ENCODE data around the gene CRYGA. TPM values are rescaled to one million over a fixed set of nuclear protein-coding genes. Genes with fewer than 3 reads are reported as not detected.

CRYGA gene
- total RNA-seq, 1 experiment from 2014 or later: not detected

DNA sequence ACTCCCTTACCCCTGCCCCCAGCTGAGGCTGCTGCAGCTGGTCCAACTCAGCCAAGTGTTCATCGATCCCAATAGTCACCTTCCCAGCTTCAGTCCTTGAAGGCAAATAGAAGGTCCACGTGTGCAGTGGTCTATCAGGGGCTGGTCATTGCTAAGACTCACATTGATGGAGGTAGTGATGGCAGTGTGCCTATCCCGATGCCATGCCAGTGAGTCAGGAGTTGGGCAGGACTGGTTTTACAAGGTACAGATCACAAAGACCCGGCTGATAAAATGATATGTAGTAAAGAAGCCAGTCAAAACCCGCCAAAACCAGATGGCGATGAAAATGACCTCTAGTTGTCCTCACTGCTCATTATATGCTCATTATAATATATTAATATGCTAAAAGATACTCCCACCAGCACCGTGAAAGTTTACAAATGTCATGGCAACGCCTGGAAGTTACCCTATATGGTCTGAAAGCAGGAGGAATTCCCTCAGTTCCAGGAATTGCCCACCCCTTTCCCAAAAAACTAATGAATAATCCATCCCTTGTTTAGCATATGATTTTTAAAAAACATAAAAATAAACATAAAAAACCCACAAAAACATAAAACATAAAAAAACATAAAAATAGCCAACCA lies 29.3 kb upstream of the CRYGA start:
- no peaks in the 10 kb centered on the region for H3F3A ChIP-seq (ENCODE audit: insufficient read depth, low read depth)
- H3K36me3 ChIP-seq (ENCODE audit: low read depth): no peaks in the 10 kb centered on the region
- no TSS peak for BruUV-seq (replicated peaks)
- CTCF ChIA-PET: no interaction called here
- DNase-seq: peak; percentile 45 to 75
- H3K9me3 ChIP-seq (ENCODE audit: insufficient read depth, low read depth): no peaks in the 10 kb centered on the region
- peak overlapping the region; percentile 49 for H3K4me2 ChIP-seq
- no peaks in the 10 kb centered on the region for H4K20me1 ChIP-seq (ENCODE audit: insufficient read depth)
- TF ChIP-seq EZH2 (IDR thresholded peaks at IDR 0.05; ENCODE audit: low read depth): no peak
- TF ChIP-seq, protein P1, sequence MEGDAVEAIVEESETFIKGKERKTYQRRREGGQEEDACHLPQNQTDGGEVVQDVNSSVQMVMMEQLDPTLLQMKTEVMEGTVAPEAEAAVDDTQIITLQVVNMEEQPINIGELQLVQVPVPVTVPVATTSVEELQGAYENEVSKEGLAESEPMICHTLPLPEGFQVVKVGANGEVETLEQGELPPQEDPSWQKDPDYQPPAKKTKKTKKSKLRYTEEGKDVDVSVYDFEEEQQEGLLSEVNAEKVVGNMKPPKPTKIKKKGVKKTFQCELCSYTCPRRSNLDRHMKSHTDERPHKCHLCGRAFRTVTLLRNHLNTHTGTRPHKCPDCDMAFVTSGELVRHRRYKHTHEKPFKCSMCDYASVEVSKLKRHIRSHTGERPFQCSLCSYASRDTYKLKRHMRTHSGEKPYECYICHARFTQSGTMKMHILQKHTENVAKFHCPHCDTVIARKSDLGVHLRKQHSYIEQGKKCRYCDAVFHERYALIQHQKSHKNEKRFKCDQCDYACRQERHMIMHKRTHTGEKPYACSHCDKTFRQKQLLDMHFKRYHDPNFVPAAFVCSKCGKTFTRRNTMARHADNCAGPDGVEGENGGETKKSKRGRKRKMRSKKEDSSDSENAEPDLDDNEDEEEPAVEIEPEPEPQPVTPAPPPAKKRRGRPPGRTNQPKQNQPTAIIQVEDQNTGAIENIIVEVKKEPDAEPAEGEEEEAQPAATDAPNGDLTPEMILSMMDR (conservative IDR thresholded peaks at IDR 0.05): no peak
- no peak overlapping the region for H3K4me3 ChIP-seq
- intact Hi-C loops (cut with micrococcal nuclease; ENCODE audit: unreplicated experiment): no loop called here
- no peaks in the 10 kb centered on the region for H3K9me2 ChIP-seq (ENCODE audit: insufficient read depth)
- POLR2A ChIA-PET (ENCODE audit: unreplicated experiment): interaction anchor here (0.6 kb wide), 1 partner anchor 59 kb away, joined by 12 read pairs; no protein-coding TSS in a partner anchor
- peak overlapping the region; percentile 44; the same call in 1 of the 2 replicates for H2AFZ ChIP-seq
- peaks cover 13% of the 10 kb centered on the region for H3K4me1 ChIP-seq (replicated peaks; ENCODE audit: insufficient read depth)
- no peaks in the 10 kb centered on the region for H3K79me2 ChIP-seq (ENCODE audit: low read depth)
- H3K27me3 ChIP-seq (ENCODE audit: insufficient read depth, low read depth): no peaks in the 10 kb centered on the region
- no peak overlapping the region for H3K27ac ChIP-seq

DNA sequence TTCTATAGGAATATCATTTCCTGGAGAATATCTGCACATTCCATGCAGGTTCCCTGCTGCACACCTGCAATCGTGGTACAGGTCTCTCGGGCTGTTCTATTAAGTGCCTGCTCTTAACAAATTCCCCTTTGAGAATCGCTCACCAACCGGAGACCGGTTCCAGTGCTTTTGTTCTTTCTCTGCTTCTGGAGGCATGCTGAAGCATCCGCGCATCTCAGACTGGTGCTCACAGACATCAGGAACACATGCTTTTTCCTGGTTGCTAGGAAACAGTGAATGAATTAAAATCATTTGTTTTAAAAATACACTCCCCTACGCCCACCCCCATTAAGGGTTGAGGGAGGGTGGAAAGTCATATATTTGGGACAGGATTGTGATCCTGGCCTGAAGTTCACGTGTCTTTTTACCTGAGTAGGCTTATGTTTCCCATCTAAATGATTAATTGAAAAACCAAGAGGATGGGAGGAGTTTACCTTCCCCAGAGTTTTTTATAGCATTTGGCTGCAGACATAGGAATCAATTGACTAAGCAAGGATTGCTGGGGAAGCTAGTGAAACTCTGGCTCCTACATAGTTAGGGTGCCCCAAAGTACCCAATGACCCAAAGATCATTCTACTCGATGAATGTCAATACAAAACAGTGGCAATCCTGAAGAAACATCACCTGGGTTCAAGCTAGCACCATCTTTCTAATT lies 26.6 kb upstream of the CRYGA start, which contains the start of gene C2orf80:
Gene C2orf80, minus strand, starts transcription at position 221 of the 694 bp plus-strand sequence. CDS start 3,044 bp downstream, outside the sequence.
- no peak for TF ChIP-seq EZH2 (IDR thresholded peaks at IDR 0.05; ENCODE audit: low read depth)
- TF ChIP-seq, protein P1 (conservative IDR thresholded peaks at IDR 0.05): no peak
- Histone ChIP-seq H3K36me3 (ENCODE audit: low read depth) (no peaks in the 10 kb centered on the region), H3K27me3 (ENCODE audit: insufficient read depth, low read depth) (no peaks in the 10 kb centered on the region), H3K9me2 (ENCODE audit: insufficient read depth) (no peaks in the 10 kb centered on the region), H4K20me1 (ENCODE audit: insufficient read depth) (no peaks in the 10 kb centered on the region), H3K4me1 (replicated peaks; ENCODE audit: insufficient read depth) (peaks cover 13% of the 10 kb centered on the region), H3K4me2 (no peak within 1 kb of the TSS), H3K27ac (no peak within 1 kb of the TSS), H2AFZ (no peak within 1 kb of the TSS), H3F3A (ENCODE audit: insufficient read depth, low read depth) (no peaks in the 10 kb centered on the region), H3K4me3 (no peak within 1 kb of the TSS), H3K9me3 (ENCODE audit: insufficient read depth, low read depth) (no peaks in the 10 kb centered on the region), H3K79me2 (ENCODE audit: low read depth) (no peaks in the 10 kb centered on the region)
- ChIA-PET CTCF (no interaction called here), POLR2A (ENCODE audit: unreplicated experiment) (no interaction called here)
- intact Hi-C loops (cut with micrococcal nuclease; ENCODE audit: unreplicated experiment): no loop called here
- DNase-seq: no peak
- BruUV-seq (replicated peaks): no TSS peak

DNA sequence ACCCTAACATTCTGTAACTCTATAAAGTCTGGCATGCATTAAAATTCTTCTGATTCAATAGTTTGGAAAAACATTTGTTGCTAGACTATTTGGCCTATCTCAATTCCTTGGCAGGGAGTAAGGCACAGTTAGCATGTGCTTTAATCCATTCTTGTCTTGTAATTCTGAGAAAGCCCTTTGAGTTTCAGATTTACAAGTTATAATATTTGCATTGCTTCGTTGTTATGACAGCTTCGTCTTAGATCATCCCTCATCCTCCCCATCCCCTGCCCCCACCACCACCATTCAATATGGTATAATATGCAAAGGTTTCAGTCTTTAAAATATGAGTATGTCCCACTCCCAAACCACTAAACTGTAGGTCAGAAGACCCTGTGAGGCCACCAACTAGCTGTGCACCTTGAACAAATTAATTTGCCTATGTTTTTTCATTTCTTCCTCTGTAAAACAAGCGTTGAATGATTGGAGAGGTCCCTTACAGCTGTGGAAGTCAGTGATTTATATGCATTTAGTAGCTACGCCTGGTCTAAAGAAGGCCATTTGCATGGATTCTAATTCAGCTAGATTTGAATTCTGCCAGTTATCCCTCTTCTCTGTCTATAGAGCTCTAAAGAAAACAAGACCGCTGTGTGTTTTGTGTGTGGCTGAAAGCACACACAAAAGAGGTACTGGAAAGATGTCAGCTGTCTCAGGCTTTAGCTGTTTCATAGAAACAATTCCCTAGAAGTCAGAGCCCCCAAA lies 25.9 kb upstream of the CRYGA start:
- Histone ChIP-seq H3K9me3 (ENCODE audit: insufficient read depth, low read depth) (no peaks in the 10 kb centered on the region), H3K27me3 (ENCODE audit: insufficient read depth, low read depth) (no peaks in the 10 kb centered on the region), H3F3A (ENCODE audit: insufficient read depth, low read depth) (no peaks in the 10 kb centered on the region), H2AFZ (no peak overlapping the region), H3K4me3 (no peak overlapping the region), H3K9me2 (ENCODE audit: insufficient read depth) (no peaks in the 10 kb centered on the region), H3K36me3 (ENCODE audit: low read depth) (no peaks in the 10 kb centered on the region), H3K79me2 (ENCODE audit: low read depth) (no peaks in the 10 kb centered on the region), H3K27ac (no peak overlapping the region), H3K4me1 (replicated peaks; ENCODE audit: insufficient read depth) (peaks cover 13% of the 10 kb centered on the region), H4K20me1 (ENCODE audit: insufficient read depth) (no peaks in the 10 kb centered on the region), H3K4me2 (no peak overlapping the region)
- no TSS peak for BruUV-seq (replicated peaks)
- TF ChIP-seq, protein P1 (conservative IDR thresholded peaks at IDR 0.05): no peak
- TF ChIP-seq EZH2 (IDR thresholded peaks at IDR 0.05; ENCODE audit: low read depth): no peak
- DNase-seq: no peak
- POLR2A ChIA-PET (ENCODE audit: unreplicated experiment): no interaction called here
- CTCF ChIA-PET: no interaction called here
- intact Hi-C loops (cut with micrococcal nuclease; ENCODE audit: unreplicated experiment): no loop called here
